Dermis microvascular lymphatic vessel endothelial cell (primary cell): ENCODE measurements around the gene TSPAN9. TPM values are rescaled to one million over a fixed set of nuclear protein-coding genes. Genes with fewer than 3 reads are reported as not detected.

Experiments used
- DNase-seq, 2 donors: peaks; one replicate each; pipeline versions ENCODE4 v3.0.0 to v3.0.0-alpha.2; 2010; ENCODE audit warnings: low read depth in 2 of 2
- total RNA-seq: library from RNA; depleted of rRNA; stranded (reverse); fragments of >200 nt; gene quantifications from 2 replicates; pipeline ENCODE4 v1.2.1, GENCODE V29; 2014

TSPAN9 gene
- total RNA-seq, 1 donor from 2014 or later, result 68.3 TPM

- no peak for DNase-seq
Measured at GRCh38 chr12:3220382-3221321, 143.5 kb downstream of the TSPAN9 start.

- DNase-seq, result no peak
Measured at GRCh38 chr12:3222306-3222705, 145.1 kb downstream of the TSPAN9 start.

- no peak for DNase-seq
Measured at GRCh38 chr12:3222979-3223378, 145.8 kb downstream of the TSPAN9 start.

- no peak for DNase-seq
Measured at GRCh38 chr12:3223601-3224529, 146.7 kb downstream of the TSPAN9 start.

GRCh38 chr12:3224530-3224903, 147.3 kb downstream of the TSPAN9 start:
- no peak for DNase-seq

- DNase-seq, result peak in 1 of 2 donors; percentile 98
Measured at GRCh38 chr12:3225154-3225795, 148.1 kb downstream of the TSPAN9 start.

GRCh38 chr12:3225796-3226180, 148.6 kb downstream of the TSPAN9 start:
- DNase-seq, result no peak

- no peak for DNase-seq
Measured at GRCh38 chr12:3226264-3226663, 149.1 kb downstream of the TSPAN9 start.

GRCh38 chr12:3227076-3227975, 150.1 kb downstream of the TSPAN9 start:
- peak in 1 of 2 donors; percentile 70 for DNase-seq

- no peak for DNase-seq
Measured at GRCh38 chr12:3228552-3228951, 151.4 kb downstream of the TSPAN9 start.

GRCh38 chr12:3229577-3229976, 152.4 kb downstream of the TSPAN9 start:
- DNase-seq, result no peak

- no peak for DNase-seq
Measured at GRCh38 chr12:3230758-3231375, 153.7 kb downstream of the TSPAN9 start.

- DNase-seq, result no peak
Measured at GRCh38 chr12:3231399-3231876, 154.3 kb downstream of the TSPAN9 start.

GRCh38 chr12:3233797-3234196, 156.6 kb downstream of the TSPAN9 start:
- DNase-seq, result no peak

GRCh38 chr12:3236345-3237187, 159.4 kb downstream of the TSPAN9 start:
- DNase-seq, result peak in 1 of 2 donors; percentile 71

GRCh38 chr12:3238196-3238595, 161.0 kb downstream of the TSPAN9 start:
- DNase-seq, result no peak

- no peak for DNase-seq
Measured at GRCh38 chr12:3241621-3242020, 164.4 kb downstream of the TSPAN9 start.

GRCh38 chr12:3242199-3242863, 165.2 kb downstream of the TSPAN9 start:
- no peak for DNase-seq
